ENCODE data around the gene ABCF3. TPM values are rescaled to one million over a fixed set of nuclear protein-coding genes. Genes with fewer than 3 reads are reported as not detected.

Gene ABCF3
- total and polyA plus RNA-seq, 2 donors (not counting 3 experiments of a cell fraction or from before 2014, with no cell fraction given), result 68.8 to 73.4 TPM

DNA sequence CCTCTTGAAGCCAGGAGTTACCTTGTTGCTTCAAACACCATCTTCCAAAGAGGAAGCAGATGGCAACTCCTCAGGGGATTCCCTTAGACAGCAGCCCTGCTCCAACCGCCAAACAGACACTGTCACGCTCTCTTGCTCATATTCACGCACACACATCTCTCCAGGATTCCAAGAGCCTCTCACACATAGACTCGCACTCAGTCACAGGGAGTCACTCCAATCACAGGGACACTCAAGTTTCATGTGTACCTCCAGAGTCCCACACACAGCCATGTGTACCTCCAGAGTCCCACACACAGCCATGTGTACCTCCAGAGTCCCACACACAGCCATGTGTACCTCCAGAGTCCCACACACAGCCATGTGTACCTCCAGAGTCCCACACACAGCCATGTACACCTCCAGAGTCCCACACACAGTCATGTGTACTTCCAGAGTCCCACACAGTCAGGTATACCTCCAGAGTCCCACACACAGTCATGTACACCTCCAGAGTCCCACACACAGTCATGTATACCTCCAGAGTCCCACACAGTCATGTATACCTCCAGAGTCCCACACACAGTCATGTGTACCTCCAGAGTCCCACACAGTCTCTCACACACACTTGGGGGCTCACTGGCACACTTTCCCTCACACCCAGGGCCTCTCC is 49.5 kb downstream of the ABCF3 start:
- Histone ChIP-seq H3K79me2 (ENCODE audit: control insufficient read depth, insufficient read depth, low read length) (no peaks in the 10 kb centered on the region), H3K4me3 (replicated peaks in 1 of 3; ENCODE audit: insufficient read depth in 1 of 3, low read depth in 1 of 3, low read length in 3 of 3) (no peak overlapping the region), H3K9me1 (replicated peaks; ENCODE audit: control insufficient read depth, extremely low read depth, insufficient read depth, low read length) (no peaks in the 10 kb centered on the region), H3K27ac (ENCODE audit: insufficient read depth, low read depth, low read length) (no peak overlapping the region), H3K27me3 (ENCODE audit: control insufficient read depth in 2 of 2, insufficient read depth in 2 of 2, low read length in 2 of 2) (peaks cover 21 to 24% of the 10 kb centered on the region in 2 experiments), H3K4me2 (ENCODE audit: insufficient read depth, low read length) (no peak overlapping the region), H3K36me3 (ENCODE audit: control insufficient read depth in 2 of 2, extremely low read depth in 1 of 2, insufficient read depth in 2 of 2, low read length in 2 of 2) (no peaks in the 10 kb centered on the region), H2AFZ (ENCODE audit: low read depth, low read length) (no peak overlapping the region), H3K9me3 (replicated peaks; ENCODE audit: control insufficient read depth, insufficient read depth, low read length) (no peaks in the 10 kb centered on the region), H3K9ac (replicated peaks; ENCODE audit: extremely low read depth, insufficient read depth, low read length) (no peak overlapping the region), H3K4me1 (ENCODE audit: control insufficient read depth, extremely low read depth, insufficient read depth, low read length) (no peaks in the 10 kb centered on the region), H4K20me1 (replicated peaks; ENCODE audit: control insufficient read depth, extremely low read depth, insufficient read depth, low read length) (no peaks in the 10 kb centered on the region)
- intact Hi-C loops (cut with micrococcal nuclease) (no loop called here), dilution Hi-C loops (cut with MboI; ENCODE audit: extremely low pct_ligation_motif_present, low sequenced_read_pairs) (no loop called here)
- BruUV-seq (replicated peaks), result no TSS peak
- TF ChIP-seq MYC (IDR thresholded peaks at IDR 0.05; ENCODE audit: low read depth, low read length), result no peak
- TF ChIP-seq POLR2A (IDR thresholded peaks at IDR 0.05; ENCODE audit: low read depth, low read length), result no peak
- no peak for TF ChIP-seq POLR2AphosphoS5 (IDR thresholded peaks at IDR 0.05; ENCODE audit: insufficient read depth, low read depth, low read length)
- TF ChIP-seq FOS (IDR thresholded peaks at IDR 0.05; ENCODE audit: borderline replicate concordance, insufficient read depth, low read length), result no peak
- TF ChIP-seq EZH2 (IDR thresholded peaks at IDR 0.05; ENCODE audit: borderline replicate concordance, low read depth, low read length, severe bottlenecking), result no peak
- TF ChIP-seq, protein P1, sequence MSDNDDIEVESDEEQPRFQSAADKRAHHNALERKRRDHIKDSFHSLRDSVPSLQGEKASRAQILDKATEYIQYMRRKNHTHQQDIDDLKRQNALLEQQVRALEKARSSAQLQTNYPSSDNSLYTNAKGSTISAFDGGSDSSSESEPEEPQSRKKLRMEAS (IDR thresholded peaks at IDR 0.05; ENCODE audit: insufficient read depth, insufficient read length), result no peak
- no peak for TF ChIP-seq JUN (IDR thresholded peaks at IDR 0.05; ENCODE audit: borderline replicate concordance, insufficient read depth, insufficient read length, low read depth)
- TF ChIP-seq, protein P2, sequence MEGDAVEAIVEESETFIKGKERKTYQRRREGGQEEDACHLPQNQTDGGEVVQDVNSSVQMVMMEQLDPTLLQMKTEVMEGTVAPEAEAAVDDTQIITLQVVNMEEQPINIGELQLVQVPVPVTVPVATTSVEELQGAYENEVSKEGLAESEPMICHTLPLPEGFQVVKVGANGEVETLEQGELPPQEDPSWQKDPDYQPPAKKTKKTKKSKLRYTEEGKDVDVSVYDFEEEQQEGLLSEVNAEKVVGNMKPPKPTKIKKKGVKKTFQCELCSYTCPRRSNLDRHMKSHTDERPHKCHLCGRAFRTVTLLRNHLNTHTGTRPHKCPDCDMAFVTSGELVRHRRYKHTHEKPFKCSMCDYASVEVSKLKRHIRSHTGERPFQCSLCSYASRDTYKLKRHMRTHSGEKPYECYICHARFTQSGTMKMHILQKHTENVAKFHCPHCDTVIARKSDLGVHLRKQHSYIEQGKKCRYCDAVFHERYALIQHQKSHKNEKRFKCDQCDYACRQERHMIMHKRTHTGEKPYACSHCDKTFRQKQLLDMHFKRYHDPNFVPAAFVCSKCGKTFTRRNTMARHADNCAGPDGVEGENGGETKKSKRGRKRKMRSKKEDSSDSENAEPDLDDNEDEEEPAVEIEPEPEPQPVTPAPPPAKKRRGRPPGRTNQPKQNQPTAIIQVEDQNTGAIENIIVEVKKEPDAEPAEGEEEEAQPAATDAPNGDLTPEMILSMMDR (IDR thresholded peaks at IDR 0.05; ENCODE audit: extremely low read depth in 1 of 2, insufficient read depth in 1 of 2, low read depth in 1 of 2, low read length in 2 of 2), result no peak
- no peak for TF ChIP-seq GATA2 (IDR thresholded peaks at IDR 0.05; ENCODE audit: insufficient read depth, insufficient read length, low read depth, low read length)
- no peak for FAIRE-seq
- DNase-seq (ENCODE audit: low read depth, low spot score), result no peak
- ChIA-PET CTCF (interaction anchor here (0.6 to 8.1 kb wide), 2 partner anchors 8 to 27 kb away, joined by 3 to 98 read pairs; partner anchors contain the start of gene VWA5B2), POLR2A (no interaction called here)
